HuH-7.5 (cell line): Measurements from ENCODE around the gene SUN2.

ENCODE experiments used
- DNase-seq: peaks from one replicate; pipeline ENCODE4 v3.0.0; 2011; ENCODE audit warnings: low spot score

The SUN2 gene

DNA sequence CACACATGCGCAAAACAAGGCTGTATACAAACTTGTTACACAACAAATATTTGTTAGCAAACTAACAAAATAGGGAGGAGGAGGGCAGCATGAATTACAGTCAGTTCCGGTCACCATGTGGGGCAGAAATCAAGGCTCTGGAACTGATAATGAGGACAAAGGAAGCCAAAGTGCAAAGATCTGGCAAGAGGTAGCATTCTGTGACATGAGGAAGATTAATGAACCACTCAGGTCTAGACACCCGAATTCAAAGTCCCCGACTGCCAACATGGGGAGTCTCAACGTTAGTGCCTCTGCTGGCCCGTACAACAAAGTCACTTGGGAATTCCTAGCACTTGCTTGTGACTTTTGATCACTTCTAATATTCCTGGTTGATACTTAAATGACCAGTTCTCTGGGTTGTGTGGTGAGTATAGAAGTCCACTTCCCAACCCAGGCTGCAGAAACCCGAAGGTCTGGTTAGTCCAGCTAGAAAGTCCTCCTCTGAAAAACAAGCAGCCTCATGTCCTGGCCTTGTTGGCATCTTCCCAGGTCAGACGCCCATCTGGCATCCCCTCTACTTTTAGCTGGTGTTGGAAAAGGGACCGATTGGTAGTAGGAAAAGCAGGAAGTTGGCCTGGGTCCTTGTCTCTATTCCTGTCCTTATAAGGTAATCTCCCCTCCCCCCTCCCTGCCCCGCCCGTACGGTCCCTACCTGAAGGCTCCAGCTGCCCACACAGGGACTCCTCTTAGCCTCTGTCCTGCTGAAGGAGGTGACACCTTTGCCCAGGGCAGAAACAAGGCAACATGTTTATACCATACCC lies 1.6 kb downstream of the SUN2 start:
- DNase-seq, result peak; percentile 47

DNA sequence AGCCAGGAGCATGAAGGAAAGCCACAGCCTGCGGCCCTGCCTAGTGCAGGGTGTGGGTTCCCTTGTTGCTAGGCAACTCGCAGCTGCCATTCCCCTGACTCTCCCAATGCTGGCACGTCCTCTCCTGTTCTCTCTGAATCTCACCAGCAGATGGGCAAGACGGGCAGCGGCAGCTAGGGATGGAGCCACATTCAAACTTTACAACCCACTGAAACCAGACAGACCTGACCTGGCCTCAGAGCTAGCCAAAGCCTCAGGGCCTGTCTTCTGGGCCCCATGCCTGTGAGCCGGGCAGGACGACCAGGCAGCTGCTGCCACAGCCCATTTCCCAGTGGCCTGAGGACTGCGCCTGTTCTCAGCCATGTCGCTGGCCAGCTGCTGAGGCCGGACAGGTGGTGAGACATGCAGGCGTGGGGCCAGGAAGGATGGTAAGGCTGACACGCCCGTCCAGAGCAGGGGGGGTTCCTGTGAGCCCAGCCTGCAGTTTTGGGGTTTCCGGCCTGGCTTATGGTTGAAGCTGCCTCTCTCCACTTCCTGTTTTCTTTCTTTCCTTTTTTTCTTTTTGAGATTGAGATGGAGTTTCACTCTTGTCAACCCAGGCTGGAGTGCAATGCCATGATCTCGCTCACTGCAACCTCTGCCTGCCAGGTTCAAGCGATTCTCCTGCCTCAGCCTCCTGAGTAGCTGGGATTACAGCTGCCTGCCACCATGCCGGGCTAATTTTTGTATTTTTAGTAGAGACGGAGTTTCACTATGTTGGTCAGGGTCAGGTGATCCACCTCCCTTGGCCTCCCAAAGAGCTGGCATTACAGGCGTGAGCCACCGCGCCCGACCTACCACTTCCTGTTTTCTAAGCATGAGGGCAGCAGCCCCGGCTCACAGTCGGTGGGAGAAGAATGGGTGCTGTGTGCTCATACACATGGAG lies 4.1 kb downstream of the SUN2 start:
- DNase-seq, result no peak

DNA sequence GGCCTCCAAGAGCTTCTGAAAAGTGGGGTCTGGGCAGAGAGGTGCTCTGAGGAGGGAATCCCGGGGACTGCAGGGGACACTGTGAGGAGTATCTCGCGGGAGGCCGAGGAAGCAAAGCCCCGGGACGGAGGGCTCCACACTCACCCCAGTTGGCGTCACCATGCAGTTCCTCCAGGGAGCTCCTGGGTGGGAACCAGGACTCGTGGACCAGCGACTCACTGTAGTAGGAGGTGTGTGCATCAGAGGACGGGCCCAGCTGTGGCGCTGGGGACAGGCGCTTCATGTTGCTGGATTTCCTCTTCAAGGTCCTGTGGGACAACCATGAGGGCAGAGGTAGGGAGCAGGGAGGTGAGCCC lies 4.8 kb downstream of the SUN2 start:
- DNase-seq, result no peak

DNA sequence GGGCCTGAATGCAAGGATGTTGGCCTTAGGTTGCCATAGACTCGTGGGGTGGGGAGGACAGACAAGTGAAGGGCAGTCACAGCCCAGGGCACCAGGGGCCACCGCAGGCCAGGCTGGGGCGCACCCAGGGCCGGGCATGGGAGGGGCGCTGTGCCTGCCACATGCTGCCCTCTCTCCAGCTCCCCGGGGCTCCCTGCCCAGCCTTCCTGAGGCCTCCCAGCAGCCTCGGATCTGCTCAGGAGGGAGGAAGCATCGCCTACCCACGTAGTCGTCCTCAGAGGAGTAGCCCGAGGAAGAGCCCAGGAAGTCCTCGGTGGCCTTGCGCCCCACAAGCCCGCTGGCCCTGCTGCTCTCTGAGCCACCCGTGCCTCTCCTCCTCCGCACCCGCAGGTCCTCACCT lies 5.2 kb downstream of the SUN2 start:
- no peak for DNase-seq

DNA sequence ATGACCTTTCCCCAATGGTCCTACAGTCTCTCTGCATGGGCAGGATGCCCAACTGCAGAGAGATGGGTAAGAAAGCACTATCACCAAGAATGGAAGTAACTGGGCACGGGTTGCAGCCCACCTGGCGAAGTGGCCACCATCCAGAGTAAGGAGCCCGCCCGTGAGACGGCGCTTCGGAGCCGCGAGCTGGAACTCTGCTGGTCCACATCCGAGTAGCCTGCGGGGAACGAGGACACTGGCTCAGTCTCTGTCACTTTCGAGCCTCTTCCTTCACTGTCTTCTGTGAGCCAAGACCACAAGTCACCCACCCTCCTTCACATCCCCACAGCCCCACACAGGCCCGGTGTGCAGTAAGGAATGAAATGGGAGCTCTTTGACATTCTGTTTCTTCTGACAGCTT lies 5.7 kb downstream of the SUN2 start:
- no peak for DNase-seq

DNA sequence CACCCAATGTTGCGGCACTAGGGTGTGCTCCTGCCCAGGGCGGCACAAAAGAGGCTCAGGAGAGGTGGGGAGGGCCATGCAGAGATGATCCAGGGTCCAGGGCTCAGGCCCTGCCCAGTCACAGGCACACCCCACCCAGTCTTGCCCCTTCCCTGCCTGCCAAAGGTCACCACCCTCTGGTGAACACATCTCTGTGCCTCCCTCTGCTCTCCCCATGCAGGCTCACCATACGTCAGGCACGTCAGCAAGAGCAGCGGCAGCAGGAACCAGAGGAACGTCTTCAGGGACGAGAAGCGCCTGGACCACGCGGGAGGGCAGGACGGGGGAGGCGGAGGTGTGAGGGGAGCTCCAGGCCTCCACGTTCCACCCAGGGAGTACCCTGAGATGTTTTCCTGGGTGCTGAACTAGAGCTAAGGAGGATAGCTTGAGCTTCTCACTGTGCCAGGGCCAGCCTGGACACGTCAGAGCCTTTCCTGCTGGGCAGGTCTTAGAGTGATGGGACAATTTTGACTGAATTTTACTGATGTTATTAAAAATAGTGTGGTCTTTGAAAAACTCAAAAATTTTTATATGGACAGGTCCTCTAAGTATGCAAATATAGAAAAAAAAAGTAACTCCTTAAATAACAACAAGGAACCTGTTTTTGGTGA lies 7.2 kb downstream of the SUN2 start:
- DNase-seq, result no peak

DNA sequence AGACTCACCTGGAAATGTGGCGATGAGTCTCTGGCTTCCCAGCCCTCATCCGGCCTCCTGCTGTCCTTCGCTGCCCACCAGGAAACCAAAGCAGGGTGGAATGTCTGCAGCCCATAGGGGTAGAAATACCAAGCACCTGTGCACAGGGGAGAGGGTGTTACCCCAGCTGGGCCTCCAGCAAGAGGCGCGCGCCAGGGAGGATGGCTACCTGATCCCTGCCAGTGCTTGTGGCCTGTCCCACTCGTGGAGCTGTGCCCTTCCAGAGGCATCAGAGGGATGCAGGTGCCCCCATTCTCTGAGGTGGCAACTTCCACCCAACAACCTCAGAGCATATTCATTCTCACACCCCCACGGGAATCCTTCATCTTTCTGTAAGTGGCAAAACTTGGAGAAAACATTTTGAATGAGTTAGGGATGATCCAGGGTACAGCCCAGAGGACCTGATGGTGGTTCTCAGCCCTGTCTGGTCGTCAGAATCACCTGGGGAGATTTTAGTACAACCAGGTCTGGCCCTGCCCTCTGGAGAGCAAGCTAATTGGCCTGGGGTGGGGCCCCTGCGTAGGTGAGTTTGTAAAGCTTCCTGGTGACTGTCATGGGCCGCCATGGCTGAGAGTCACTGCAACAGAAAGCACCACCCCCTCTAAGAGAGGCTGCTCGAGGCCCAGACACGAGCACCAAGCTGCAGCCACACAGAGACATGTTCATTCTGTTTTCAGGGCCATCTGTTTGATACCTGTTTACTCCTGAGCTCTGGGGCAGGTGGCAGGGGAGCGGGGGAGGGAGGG lies 9.9 kb downstream of the SUN2 start:
- no peak for DNase-seq

DNA sequence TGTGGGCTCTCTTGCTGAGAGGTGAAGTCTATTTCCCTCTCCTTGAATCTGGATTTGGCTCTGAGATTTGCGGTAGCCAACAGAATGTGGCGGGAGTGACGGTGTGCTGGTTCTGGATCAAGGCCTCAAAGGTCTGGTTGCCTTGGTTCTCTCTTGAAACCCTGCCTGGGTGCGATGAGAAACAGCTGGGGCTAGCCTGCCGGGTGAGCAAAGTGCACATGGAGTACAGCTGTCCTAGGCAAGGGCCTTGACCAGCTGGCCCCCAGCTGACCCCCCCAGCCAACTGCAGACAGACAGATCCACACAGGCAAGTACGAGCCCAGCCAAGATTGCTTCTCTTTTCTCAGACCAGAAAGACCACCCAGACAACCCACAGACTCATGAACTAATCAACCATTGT lies 10.8 kb downstream of the SUN2 start:
- no peak for DNase-seq

DNA sequence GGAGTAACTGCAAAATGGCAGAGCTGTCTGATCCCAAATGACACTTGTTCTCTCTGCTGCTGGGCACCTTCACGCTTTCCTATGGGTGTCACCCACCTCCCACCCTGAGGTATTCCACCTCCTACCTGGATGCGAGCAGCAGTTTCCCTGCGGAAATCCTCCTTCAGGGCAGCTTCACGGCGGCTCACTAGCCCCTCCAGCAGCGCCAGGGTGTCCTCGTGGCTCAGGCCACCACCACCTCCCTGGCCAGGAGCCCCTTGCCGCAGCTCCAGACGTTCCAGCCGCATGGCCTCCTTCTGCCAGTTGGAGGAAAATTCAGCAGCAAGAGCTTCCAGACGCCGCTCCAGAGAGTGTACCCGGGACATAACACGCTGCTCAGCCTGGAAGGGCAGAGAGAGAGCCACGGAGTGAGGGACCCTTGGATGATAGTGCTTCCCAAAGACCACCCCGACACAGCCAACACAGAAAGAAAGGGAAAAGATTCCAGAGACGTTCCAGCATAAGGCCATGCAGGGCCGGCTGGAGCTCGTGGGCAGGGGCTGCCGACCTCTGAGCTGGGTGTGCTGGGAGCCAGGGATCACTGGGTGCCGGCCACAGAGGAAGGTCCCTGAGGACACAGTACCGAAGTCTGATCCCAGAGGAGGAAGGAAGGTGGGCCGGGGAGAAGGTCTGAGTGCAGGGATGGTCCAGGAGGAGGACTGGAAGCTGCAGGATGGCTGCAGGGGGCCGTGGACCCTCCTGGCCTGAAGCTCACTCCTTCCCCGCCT lies 13.4 kb downstream of the SUN2 start:
- DNase-seq, result no peak

DNA sequence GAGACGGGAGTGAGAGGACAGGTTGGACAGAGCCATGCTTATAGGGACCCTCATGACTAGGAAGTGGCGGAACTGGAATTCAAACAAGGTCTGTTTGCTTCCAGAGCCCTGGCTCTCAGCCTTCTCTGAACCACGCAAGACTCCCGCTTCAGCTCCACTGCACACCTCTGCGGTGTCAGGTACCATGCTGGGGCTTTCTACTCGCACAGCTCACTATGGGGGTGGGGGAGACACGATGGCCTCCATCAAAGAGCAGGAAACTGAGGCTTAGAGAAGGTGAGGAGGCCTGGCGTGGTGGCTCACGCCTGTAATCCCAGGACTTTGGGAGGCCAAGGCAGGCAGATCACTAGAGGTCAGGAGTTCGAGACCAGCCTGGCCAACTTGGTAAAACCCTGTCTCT lies 14.2 kb downstream of the SUN2 start:
- DNase-seq, result no peak

DNA sequence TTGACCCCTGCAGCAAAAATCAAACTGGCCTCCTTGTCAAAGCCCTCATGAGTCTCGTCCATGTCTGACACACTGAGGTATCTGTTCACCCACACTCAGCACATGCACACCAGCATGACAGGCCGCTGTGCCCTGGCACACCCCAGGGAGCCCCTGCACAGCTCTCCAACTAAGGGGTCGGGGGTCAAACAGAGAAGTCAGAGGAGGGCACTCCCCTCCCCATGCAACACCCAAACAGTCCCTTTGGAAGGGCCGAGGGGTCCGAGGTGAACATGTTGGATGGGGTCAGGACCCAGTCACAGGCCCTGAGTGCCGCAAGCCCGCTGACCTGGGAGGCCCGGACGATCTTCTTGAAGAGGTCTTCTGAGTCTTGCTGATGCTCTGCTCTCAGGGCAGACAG lies 14.6 kb downstream of the SUN2 start:
- DNase-seq, result no peak

DNA sequence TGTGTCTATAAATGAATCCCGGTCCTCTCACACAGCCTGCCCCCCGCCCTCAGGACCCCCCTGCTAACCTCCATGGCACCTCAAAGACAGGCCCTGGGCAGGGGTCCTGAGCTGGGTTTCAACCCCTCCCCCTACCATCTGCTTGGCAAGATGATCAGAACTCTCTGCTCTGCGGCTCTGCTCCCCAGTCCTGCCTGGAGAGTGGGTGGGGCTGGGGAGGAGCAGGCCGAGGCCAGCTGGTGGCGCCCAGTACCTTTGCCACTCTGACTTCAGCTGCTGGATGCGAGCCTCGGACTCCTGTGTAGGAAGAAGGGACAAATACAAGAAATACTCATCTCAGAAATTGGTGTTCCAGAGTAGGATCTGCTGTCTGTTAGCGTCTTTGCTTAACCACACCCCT lies 15.0 kb downstream of the SUN2 start:
- DNase-seq, result no peak

DNA sequence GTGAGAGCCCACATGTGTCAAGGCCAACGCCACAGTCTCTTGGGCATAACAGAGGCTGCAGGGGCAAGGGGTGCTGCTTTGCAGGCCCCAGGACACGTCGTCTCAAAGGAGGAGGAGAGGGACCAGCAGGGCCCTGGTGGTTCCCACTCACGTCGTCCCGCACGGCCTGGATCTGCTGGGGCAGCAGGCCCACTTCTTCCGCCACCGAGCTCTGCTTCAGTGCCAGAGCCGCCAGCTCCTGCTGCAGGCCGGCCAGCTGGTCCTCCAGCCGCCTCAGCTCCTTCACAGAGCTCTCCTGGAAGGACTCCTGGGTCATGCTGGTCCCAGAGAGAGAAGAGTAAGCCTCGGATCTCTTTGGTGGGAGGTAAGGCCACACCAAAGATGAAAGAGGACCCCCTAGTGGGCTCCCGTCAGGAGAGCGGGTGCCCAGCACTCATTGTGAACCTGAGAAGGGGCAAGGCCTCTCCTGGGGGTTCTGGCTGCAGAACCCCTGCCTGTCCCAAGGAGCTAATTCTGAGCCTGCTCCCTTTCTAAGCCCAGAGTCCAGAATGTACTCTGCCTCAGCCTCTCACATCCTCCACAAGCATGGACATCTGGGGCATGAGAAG lies 15.6 kb downstream of the SUN2 start:
- no peak for DNase-seq

DNA sequence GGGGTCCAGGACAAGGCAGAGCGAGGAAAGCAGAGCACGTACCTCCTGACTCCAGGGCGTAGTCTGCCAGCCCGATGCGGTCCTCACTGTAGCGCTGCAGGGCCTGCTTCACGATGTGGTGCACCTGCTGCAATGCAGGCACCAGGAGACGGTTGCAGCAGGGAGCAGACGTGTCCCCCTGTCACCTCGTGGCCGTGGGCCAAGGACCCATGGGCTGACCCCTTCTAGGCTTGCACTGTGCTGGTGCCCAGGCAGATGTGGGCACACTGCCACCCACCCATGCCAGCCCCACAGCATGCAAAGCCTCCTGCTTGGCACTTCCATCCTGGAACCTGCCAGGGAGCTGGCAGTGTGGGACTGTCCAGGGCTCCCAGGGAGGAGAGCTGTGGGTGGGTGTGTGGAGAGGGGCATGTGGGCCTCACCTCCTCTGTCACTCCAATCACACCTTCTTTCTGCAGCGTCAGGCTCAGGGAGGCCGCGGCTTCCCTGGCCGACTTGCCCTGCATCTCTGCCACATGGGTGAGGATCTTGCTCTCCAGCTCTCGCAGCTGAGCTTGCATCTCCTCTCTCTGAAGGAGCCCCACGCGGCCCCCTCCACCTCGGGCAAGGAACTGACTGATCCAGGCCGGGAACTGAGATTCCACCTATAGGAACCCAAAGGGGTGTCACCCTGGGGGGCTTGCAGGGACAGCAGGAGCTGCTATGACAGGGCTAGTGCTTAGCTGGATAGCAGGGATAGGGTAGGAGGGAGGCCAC lies 16.3 kb downstream of the SUN2 start:
- no peak for DNase-seq

DNA sequence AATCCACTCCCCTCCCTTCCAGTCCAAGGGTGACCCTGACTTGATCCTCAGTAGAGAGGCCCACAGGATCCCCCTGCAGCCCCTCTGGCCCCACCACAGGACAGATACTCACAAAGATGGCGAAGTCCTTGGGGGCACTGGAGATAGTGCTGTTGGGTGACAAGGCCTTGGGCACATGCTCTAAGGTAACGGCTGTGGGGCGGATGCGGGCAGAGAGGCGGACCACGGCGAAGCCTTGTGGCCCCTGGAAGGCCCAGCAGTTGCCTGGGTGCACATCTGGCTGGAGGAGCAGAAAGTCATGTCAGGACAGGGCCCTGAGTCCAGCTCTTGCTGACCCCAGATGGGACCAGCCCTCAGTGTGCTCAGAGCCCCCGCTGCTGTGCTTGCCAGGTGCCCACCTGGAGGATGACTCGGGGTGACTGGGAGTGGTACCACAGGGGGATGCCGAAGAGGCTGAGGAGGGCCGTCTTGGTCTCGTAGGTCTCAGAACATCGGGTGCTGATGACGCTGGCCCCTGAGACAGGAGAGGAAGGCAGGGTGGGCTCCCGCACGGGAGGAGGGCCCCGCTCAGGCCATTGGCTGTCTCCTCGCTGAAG lies 17.2 kb downstream of the SUN2 start:
- DNase-seq, result no peak

DNA sequence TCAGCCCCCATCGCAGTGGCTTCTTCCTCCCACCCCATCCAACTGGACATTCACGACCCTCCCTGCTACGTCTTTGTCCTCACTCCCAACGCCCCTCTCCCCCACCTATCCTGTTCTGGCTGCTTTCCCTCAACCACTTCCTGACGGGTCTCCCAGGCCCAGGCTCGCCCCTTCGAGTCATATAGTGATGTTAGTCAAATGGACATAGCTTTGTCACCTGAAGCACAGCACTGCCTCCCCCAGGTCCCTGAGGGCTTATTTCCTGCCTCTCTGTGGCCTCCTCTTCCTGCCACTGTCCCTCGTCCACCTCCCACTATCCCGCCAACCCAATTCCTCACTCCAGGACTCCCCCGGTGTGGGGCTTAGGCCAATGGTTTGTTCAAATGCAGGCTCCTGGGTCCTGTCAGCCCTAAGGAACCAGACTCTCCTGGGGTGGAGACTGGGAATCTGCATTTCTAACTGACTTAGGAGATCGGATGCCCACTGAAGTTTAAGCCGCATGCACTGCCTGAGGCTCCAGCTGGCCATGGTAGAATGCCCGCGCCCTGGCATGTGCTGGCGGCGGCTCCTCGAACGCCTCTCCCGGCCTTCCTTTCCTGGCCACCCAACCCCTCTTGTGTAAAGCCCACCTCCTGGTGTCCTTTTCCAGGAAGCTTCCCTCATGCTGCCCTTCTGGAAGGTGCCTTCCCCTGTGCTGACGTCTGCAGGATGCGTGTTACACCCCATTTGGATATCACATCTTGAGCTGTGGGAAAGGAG lies 18.3 kb downstream of the SUN2 start:
- no peak for DNase-seq

DNA sequence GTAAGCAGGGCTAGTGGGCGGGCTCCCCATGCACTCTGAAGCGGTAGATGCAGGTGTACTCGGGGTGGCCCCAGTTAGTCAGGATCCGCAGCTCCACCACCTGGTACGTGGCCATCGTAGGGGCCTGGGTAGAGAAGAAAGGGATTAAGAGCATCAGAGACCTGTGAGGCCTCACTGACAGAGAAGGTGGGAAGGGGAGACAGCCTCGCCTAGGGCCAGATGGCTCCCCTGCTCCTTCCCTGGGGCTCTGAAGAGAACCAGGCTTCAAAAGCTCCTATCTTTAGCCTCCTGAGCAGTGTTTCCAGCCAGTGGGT lies 19.6 kb downstream of the SUN2 start:
- no peak for DNase-seq

DNA sequence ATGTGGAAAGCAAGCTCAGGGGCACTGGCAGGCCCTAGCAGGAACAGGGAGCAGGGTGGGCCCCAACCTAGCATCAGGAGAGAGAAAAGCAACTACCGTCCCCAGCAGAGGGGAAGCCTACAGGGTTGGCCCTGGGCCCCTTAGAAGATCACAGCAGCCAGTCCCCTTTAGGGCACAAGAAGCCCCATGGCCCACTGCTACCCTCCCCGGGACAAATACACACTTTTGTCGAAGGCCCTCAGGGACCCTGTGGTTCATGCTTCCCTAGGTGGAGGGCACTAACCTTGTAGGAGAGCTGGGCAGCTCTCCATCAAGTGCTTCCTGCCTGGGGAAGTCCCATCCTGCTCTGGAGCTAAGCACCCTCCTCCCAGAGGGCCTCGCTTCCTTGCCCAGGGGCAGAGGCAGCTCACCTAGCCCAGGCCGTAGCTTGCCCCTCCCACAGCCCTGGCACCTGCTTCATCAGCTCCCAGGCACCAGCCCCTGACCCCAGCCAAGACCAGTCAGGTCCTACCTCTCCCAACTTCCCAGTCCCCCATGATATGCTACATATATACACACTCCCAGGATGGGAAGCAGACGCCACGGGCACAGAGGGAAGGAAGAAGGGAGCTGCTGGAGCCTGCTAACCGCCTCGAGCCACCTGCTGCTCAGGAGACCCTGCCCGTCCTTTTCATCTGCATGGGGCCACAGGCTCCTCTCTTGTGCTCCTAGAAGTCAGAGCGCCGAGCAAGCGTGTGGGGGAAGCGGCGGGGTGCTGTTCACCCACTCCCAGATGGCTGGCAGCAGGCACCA lies 20.1 kb downstream of the SUN2 start:
- no peak for DNase-seq

DNA sequence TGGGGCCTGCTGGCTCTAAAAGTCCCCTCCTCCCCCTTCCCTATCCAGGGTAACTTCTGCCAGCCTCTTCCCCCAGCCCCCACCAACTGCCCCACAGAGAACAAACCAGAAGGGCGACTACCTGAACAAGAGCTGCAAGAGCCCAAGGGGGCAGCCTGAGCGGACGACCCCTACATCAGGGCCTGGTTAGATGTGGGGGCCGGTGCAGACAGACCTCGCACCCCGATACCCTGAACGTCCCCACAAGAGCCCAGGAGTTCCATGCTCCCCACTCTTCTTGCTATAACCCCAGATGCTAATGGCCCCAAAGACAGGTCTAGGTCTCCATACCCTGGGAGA lies 20.7 kb downstream of the SUN2 start:
- DNase-seq, result no peak
